Smooth muscle cell (in vitro differentiated cells): ENCODE measurements around the gene HDGFL2. TPM values are rescaled to one million over a fixed set of nuclear protein-coding genes. Genes with fewer than 3 reads are reported as not detected.

ENCODE experiments used
- DNase-seq: peaks from one replicate; lab custom pipeline; 2025; ENCODE audit not compliant: unreplicated experiment; lab: John Stamatoyannopoulos, UW
- H2AFZ ChIP-seq: fragments of 200-600 bp; sonication (generic); 2 replicates; pipeline ENCODE4 v1.6.0; 2016; ENCODE audit warnings: antibody characterized with exemption, low read depth, mild to moderate bottlenecking
- H3F3A ChIP-seq: fragments of 200-600 bp; sonication (generic); 2 replicates; pipeline ENCODE4 v1.6.0; 2017; ENCODE audit warnings: antibody characterized with exemption, low read depth
- H3K27ac ChIP-seq: fragments of 200-600 bp; sonication (generic); 2 replicates; pipeline ENCODE4 v1.5.1; 2016; ENCODE audit warnings: low read depth, mild to moderate bottlenecking
- H3K27me3 ChIP-seq: fragments of 200-600 bp; sonication (generic); 2 replicates; pipeline ENCODE4 v1.6.1; 2016; ENCODE audit warnings: low read depth, mild to moderate bottlenecking
- H3K36me3 ChIP-seq: fragments of 200-600 bp; sonication (generic); 2 replicates; pipeline ENCODE4 v1.5.1; 2016; ENCODE audit warnings: low read depth
- H3K4me1 ChIP-seq: fragments of 200-600 bp; sonication (generic); 2 replicates; pipeline ENCODE4 v1.5.1; 2016; ENCODE audit warnings: low read depth
- H3K4me2 ChIP-seq: fragments of 200-600 bp; sonication (generic); 2 replicates; pipeline ENCODE4 v1.6.0; 2016; ENCODE audit warnings: mild to moderate bottlenecking
- H3K4me3 ChIP-seq: fragments of 200-600 bp; sonication (generic); 2 replicates; pipeline ENCODE4 v1.5.1; 2016; ENCODE audit warnings: mild to moderate bottlenecking
- H3K79me2 ChIP-seq: fragments of 200-600 bp; sonication (generic); 2 replicates; pipeline ENCODE4 v1.6.0; 2016; ENCODE audit warnings: low read depth, mild to moderate bottlenecking
- H3K9ac ChIP-seq: fragments of 200-600 bp; sonication (generic); 2 replicates; pipeline ENCODE4 v1.6.0; 2016; ENCODE audit warnings: low read depth
- H3K9me3 ChIP-seq: fragments of 200-600 bp; sonication (generic); replicated peaks from 2 replicates; pipeline ENCODE4 v1.5.1; 2016; ENCODE audit warnings: low read depth
- H4K20me1 ChIP-seq: fragments of 200-600 bp; sonication (generic); 2 replicates; pipeline ENCODE4 v1.6.0; 2016; ENCODE audit warnings: low read depth
- CTCF ChIP-seq: fragments of 200-600 bp; sonication (generic); IDR thresholded peaks from 2 replicates; pipeline ENCODE4 v1.5.1; 2017; ENCODE audit warnings: borderline replicate concordance, mild to moderate bottlenecking, antibody characterized with exemption; ENCODE audit not compliant: insufficient read depth, poor library complexity, severe bottlenecking
- whole genome bisulfite sequencing: methylation state at CpG from one replicate; pipeline ENCODE4 v1.1.7; 2016; ENCODE audit warnings: low lambda C conversion rate; 5-methylcytosine and 5-hydroxymethylcytosine counted together
- polyA plus RNA-seq: library from polyadenylated mRNA; unstranded; fragments of >200 nt; fragmentation: Nextera tagmentation; extraction: Ambion mirVana; gene quantifications from 2 replicates; pipeline ENCODE4 v1.2.1, GENCODE V29; 2016
- total RNA-seq: library from RNA; depleted of rRNA; stranded (reverse); fragments of >200 nt; gene quantifications from 2 replicates; pipeline ENCODE4 v1.2.3, GENCODE V29; 2014

Gene HDGFL2
- total and polyA plus RNA-seq, 2 experiments from 2014 or later = 27.9 to 94.1 TPM

GRCh38 chr19:4503132-4503824 is 31.2 kb downstream of the HDGFL2 start:
- Histone ChIP-seq H4K20me1 (no peaks in the 10 kb centered on the region), H3K36me3 (no peaks in the 10 kb centered on the region), H3K79me2 (no peaks in the 10 kb centered on the region), H3K4me2 (no peak overlapping the region), H3K9me3 (no peaks in the 10 kb centered on the region), H3K27ac (no peak overlapping the region), H2AFZ (no peak overlapping the region), H3K4me1 (no peaks in the 10 kb centered on the region), H3F3A (peaks cover 6% of the 10 kb centered on the region), H3K4me3 (no peak overlapping the region), H3K9ac (no peak overlapping the region), H3K27me3 (no peaks in the 10 kb centered on the region)
- no peak for DNase-seq
- WGBS = 96% methylated on average over 24 of the region's 25 CpGs
- no peak for TF ChIP-seq CTCF

GRCh38 chr19:4503825-4504170 is 31.7 kb downstream of the HDGFL2 start:
- no peak overlapping the region for H3K27ac ChIP-seq
- no peak for DNase-seq
- H3K9ac ChIP-seq = no peak overlapping the region
- H2AFZ ChIP-seq = no peak overlapping the region
- 98% methylated on average over 10 of the region's 10 CpGs for WGBS
- no peaks in the 10 kb centered on the region for H3K9me3 ChIP-seq
- peaks cover 6% of the 10 kb centered on the region for H3F3A ChIP-seq
- no peak overlapping the region for H3K4me2 ChIP-seq
- H4K20me1 ChIP-seq = no peaks in the 10 kb centered on the region
- H3K4me3 ChIP-seq = no peak overlapping the region
- no peaks in the 10 kb centered on the region for H3K36me3 ChIP-seq
- H3K4me1 ChIP-seq = no peaks in the 10 kb centered on the region
- H3K79me2 ChIP-seq = no peaks in the 10 kb centered on the region
- no peak for TF ChIP-seq CTCF
- no peaks in the 10 kb centered on the region for H3K27me3 ChIP-seq

- WGBS = 96% methylated on average over 18 of the region's 23 CpGs
- Histone ChIP-seq H3K79me2 (no peaks in the 10 kb centered on the region), H3K27me3 (no peaks in the 10 kb centered on the region), H3K4me2 (no peak overlapping the region), H3K27ac (no peak overlapping the region), H3K9me3 (no peaks in the 10 kb centered on the region), H3K36me3 (no peaks in the 10 kb centered on the region), H3K9ac (no peak overlapping the region), H3F3A (peaks cover 6% of the 10 kb centered on the region), H3K4me1 (no peaks in the 10 kb centered on the region), H3K4me3 (no peak overlapping the region), H4K20me1 (no peaks in the 10 kb centered on the region), H2AFZ (no peak overlapping the region)
- no peak for DNase-seq
- no peak for TF ChIP-seq CTCF
Measured at GRCh38 chr19:4504297-4504701, 32.2 kb downstream of the HDGFL2 start.

- Histone ChIP-seq H3K4me1 (no peaks in the 10 kb centered on the region), H3K36me3 (no peaks in the 10 kb centered on the region), H3K27me3 (no peaks in the 10 kb centered on the region), H3K79me2 (no peaks in the 10 kb centered on the region), H4K20me1 (no peaks in the 10 kb centered on the region), H3K9me3 (no peaks in the 10 kb centered on the region), H3K4me3 (no peak overlapping the region), H3K27ac (no peak overlapping the region), H2AFZ (no peak overlapping the region), H3K9ac (no peak overlapping the region), H3K4me2 (no peak overlapping the region), H3F3A (peaks cover 6% of the 10 kb centered on the region)
- WGBS = 90% methylated on average over 14 of the region's 15 CpGs
- no peak for DNase-seq
- TF ChIP-seq CTCF = no peak
Measured at GRCh38 chr19:4504891-4505569, 32.9 kb downstream of the HDGFL2 start.
